MM.1S (cell line): ENCODE results near the gene CNFN.

Experiments used
- DNase-seq: peaks from one replicate; pipeline ENCODE4 v3.0.0-alpha.2; 2015
- H2AFZ ChIP-seq: fragments of 300-600 bp; sonication (generic); 2 replicates; pipeline ENCODE4 v1.6.0; 2016; ENCODE audit warnings: antibody characterized with exemption, low read length
- H3F3A ChIP-seq: fragments of 300-600 bp; sonication (generic); 2 replicates; pipeline ENCODE4 v1.6.1; 2016; ENCODE audit warnings: mild to moderate bottlenecking, antibody characterized with exemption, low read length, moderate library complexity, mixed read lengths; ENCODE audit not compliant: insufficient read depth
- H3K27ac ChIP-seq: fragments of 300-600 bp; sonication (generic); 2 replicates; pipeline ENCODE4 v1.5.1; 2016; ENCODE audit warnings: mild to moderate bottlenecking, low read length
- H3K27me3 ChIP-seq: fragments of 300-600 bp; sonication (generic); replicated peaks from 2 replicates; pipeline ENCODE4 v1.6.0; 2016; ENCODE audit warnings: low read length; ENCODE audit not compliant: insufficient read depth
- H3K36me3 ChIP-seq: fragments of 300-600 bp; sonication (generic); replicated peaks from 2 replicates; pipeline ENCODE4 v1.6.1; 2016; ENCODE audit warnings: mild to moderate bottlenecking, low read length, mixed read lengths; ENCODE audit not compliant: insufficient read depth
- H3K4me1 ChIP-seq: fragments of 300-600 bp; sonication (generic); 2 replicates; pipeline ENCODE4 v1.6.1; 2016; ENCODE audit warnings: low read length, mixed read lengths
- H3K4me2 ChIP-seq: fragments of 300-600 bp; sonication (generic); 2 replicates; pipeline ENCODE4 v1.6.0; 2016; ENCODE audit warnings: low read depth, low read length
- H3K4me3 ChIP-seq: fragments of 300-600 bp; sonication (generic); 2 replicates; pipeline ENCODE4 v1.5.1; 2016; ENCODE audit warnings: low read length, mixed read lengths
- H3K79me2 ChIP-seq: fragments of 300-600 bp; sonication (generic); 2 replicates; pipeline ENCODE4 v1.6.1; 2016; ENCODE audit warnings: mixed run types, low read length, mixed read lengths
- H3K9ac ChIP-seq: fragments of 300-600 bp; sonication (generic); 2 replicates; pipeline ENCODE4 v1.6.1; 2016; ENCODE audit warnings: low read length, mixed read lengths
- H3K9me2 ChIP-seq: fragments of 300-600 bp; sonication (generic); replicated peaks from 2 replicates; pipeline ENCODE4 v1.6.1; 2016; ENCODE audit warnings: mild to moderate bottlenecking, low read length, mixed read lengths; ENCODE audit not compliant: insufficient read depth
- H3K9me3 ChIP-seq: fragments of 300-600 bp; sonication (generic); replicated peaks from 2 replicates; pipeline ENCODE4 v1.6.1; 2016; ENCODE audit warnings: mild to moderate bottlenecking, low read length, mixed read lengths; ENCODE audit not compliant: insufficient read depth
- H4K20me1 ChIP-seq: fragments of 300-600 bp; sonication (generic); 2 replicates; pipeline ENCODE4 v1.6.1; 2016; ENCODE audit warnings: mild to moderate bottlenecking, low read length, moderate library complexity, mixed read lengths; ENCODE audit not compliant: insufficient read depth
- EZH2 ChIP-seq: fragments of 300-600 bp; sonication (generic); optimal IDR thresholded peaks from 2 replicates; pipeline ENCODE3; 2017; ENCODE audit warnings: low read depth, mild to moderate bottlenecking, antibody characterized with exemption, low read length, mixed read lengths
- EZH2phosphoT487 ChIP-seq: fragments of 300-600 bp; sonication (generic); IDR thresholded peaks from 2 replicates; pipeline ENCODE4 v1.6.1; 2018; ENCODE audit warnings: antibody characterized with exemption, low read length
- TF ChIP-seq, protein P1 (sequence below): fragments of 300-600 bp; sonication (generic); IDR thresholded peaks from 2 replicates; pipeline ENCODE4 v1.5.1; 2016; ENCODE audit warnings: antibody characterized with exemption, low read length, mixed read lengths

Gene CNFN

GRCh38 chr19:42407816-42408175, 17.7 kb upstream of the CNFN start:
- no peaks in the 10 kb centered on the region for H3K4me1 ChIP-seq
- no peaks in the 10 kb centered on the region for H3K27me3 ChIP-seq
- H2AFZ ChIP-seq = no peak overlapping the region
- TF ChIP-seq EZH2phosphoT487 (no peak), EZH2 (no peak)
- TF ChIP-seq, protein P1, sequence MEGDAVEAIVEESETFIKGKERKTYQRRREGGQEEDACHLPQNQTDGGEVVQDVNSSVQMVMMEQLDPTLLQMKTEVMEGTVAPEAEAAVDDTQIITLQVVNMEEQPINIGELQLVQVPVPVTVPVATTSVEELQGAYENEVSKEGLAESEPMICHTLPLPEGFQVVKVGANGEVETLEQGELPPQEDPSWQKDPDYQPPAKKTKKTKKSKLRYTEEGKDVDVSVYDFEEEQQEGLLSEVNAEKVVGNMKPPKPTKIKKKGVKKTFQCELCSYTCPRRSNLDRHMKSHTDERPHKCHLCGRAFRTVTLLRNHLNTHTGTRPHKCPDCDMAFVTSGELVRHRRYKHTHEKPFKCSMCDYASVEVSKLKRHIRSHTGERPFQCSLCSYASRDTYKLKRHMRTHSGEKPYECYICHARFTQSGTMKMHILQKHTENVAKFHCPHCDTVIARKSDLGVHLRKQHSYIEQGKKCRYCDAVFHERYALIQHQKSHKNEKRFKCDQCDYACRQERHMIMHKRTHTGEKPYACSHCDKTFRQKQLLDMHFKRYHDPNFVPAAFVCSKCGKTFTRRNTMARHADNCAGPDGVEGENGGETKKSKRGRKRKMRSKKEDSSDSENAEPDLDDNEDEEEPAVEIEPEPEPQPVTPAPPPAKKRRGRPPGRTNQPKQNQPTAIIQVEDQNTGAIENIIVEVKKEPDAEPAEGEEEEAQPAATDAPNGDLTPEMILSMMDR = no peak
- H3K9me2 ChIP-seq = no peaks in the 10 kb centered on the region
- no peak overlapping the region for H3K9ac ChIP-seq
- no peaks in the 10 kb centered on the region for H3F3A ChIP-seq
- no peak overlapping the region for H3K27ac ChIP-seq
- H3K4me3 ChIP-seq = no peak overlapping the region
- no peaks in the 10 kb centered on the region for H3K36me3 ChIP-seq
- no peak overlapping the region for H3K4me2 ChIP-seq
- no peak for DNase-seq
- no peaks in the 10 kb centered on the region for H3K79me2 ChIP-seq
- no peaks in the 10 kb centered on the region for H4K20me1 ChIP-seq
- no peaks in the 10 kb centered on the region for H3K9me3 ChIP-seq

DNA sequence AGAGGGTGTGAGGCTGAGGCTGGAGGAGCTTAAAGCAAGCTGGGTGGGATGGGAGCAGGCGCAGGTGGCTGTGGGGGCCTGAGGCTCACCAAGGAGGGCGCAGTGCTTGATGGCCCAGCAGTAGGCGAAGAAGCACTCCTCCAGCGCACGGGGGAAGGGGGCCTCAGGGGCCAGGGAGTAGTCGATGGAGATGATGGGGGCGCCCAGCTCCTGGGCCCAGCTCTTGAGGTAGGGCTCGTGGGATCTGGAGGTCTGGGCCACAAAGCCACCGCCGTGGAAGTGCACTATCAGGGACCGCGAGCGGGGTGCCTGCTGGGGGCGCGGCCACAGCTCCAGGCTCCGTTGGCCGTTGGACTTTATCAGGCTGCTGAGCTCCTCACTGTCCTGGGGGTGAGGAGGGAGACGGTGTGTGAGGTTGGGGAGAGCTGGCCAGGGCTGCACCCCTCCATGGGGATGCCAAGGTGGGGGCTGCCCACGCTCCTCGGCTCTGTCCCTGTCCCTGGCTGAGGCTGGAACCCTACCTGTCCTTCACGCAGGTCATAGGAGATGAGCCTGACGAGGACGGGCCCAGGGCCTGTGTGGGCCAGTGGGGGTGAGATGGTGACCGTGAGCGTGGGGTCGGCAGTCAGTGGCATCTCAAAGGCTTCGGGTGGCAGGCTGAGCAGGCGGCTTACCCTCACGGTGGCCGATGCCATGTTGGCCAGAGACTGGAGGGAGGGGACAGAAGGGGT, 17.2 kb upstream of the CNFN start:
- no peak overlapping the region for H2AFZ ChIP-seq
- H3K9me3 ChIP-seq = no peaks in the 10 kb centered on the region
- H3K9me2 ChIP-seq = no peaks in the 10 kb centered on the region
- H3K9ac ChIP-seq = no peak overlapping the region
- no peaks in the 10 kb centered on the region for H3K36me3 ChIP-seq
- no peaks in the 10 kb centered on the region for H3K27me3 ChIP-seq
- DNase-seq = no peak
- H3K27ac ChIP-seq = no peak overlapping the region
- no peaks in the 10 kb centered on the region for H4K20me1 ChIP-seq
- no peaks in the 10 kb centered on the region for H3K4me1 ChIP-seq
- TF ChIP-seq, protein P1 = no peak
- TF ChIP-seq EZH2 = no peak
- no peak for TF ChIP-seq EZH2phosphoT487
- H3F3A ChIP-seq = no peaks in the 10 kb centered on the region
- no peak overlapping the region for H3K4me2 ChIP-seq
- no peak overlapping the region for H3K4me3 ChIP-seq
- no peaks in the 10 kb centered on the region for H3K79me2 ChIP-seq

DNA sequence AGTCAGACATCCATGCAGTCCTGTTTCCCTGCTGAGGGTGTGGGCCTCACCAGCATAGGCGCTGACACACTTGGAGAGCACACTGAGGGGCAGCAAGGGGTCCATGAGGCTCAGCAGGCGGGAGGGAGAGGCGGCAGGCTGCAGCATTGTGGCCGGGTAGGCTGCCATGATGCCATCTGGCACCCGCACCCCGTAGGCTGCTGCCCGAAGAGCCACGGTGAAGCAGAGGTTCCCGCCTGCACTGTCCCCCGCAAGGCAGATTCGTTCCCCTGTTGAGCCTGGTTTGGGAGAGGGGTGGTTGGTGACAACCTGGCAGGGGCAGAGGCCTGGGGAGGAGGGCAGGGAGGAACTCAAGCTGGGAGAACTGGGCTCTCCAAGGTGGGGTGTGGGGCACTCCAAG, 16.0 kb upstream of the CNFN start:
- TF ChIP-seq EZH2phosphoT487 (no peak), EZH2 (no peak)
- TF ChIP-seq, protein P1 = no peak
- Histone ChIP-seq H4K20me1 (no peaks in the 10 kb centered on the region), H3K36me3 (no peaks in the 10 kb centered on the region), H3K4me2 (no peak overlapping the region), H2AFZ (no peak overlapping the region), H3K4me3 (no peak overlapping the region), H3K9me2 (no peaks in the 10 kb centered on the region), H3K27ac (no peak overlapping the region), H3K27me3 (no peaks in the 10 kb centered on the region), H3K9ac (no peak overlapping the region), H3K79me2 (no peaks in the 10 kb centered on the region), H3K9me3 (no peaks in the 10 kb centered on the region), H3K4me1 (no peaks in the 10 kb centered on the region), H3F3A (no peaks in the 10 kb centered on the region)
- DNase-seq = no peak
